IMR-90 (cell line): ENCODE measurements around the gene BTD. TPM values are rescaled to one million over a fixed set of nuclear protein-coding genes. Genes with fewer than 3 reads are reported as not detected.

Source experiments
- ATAC-seq: fragments of 200-7000 bp; cut with Tn5 transposase; 2 replicates; pipeline ENCODE4 v1.9.1; 2020; ENCODE audit warnings: low read depth, mild to moderate bottlenecking, moderate library complexity
- BruUV-seq: library from RNA; stranded (reverse); fragments of 400-500 nt; replicated peaks from 2 replicates; lab custom pipeline; 2021; lab: Mats Ljungman, UMichigan
- CTCF ChIA-PET: fragments of 300-600 bp; formaldehyde crosslinking; extraction: SDS; loops from one replicate; lab custom pipeline; 2021; ENCODE audit warnings: antibody characterized with exemption; lab: Yijun Ruan, JAX
- POLR2A ChIA-PET: fragments of 300-600 bp; sonication (Branson Sonifier 250); formaldehyde crosslinking; loops from one replicate; lab custom pipeline; 2022; ENCODE audit warnings: antibody characterized with exemption; ENCODE audit not compliant: unreplicated experiment; lab: Charles Lee
- DNase-seq: peaks from one replicate; pipeline ENCODE4 v3.0.0; 2013
- H2AFZ ChIP-seq: replicated peaks from 2 replicates; pipeline ENCODE3; 2013; ENCODE audit warnings: low read length, mild to moderate bottlenecking; ENCODE audit not compliant: poor library complexity
- H2AK5ac ChIP-seq: 2 replicates; pipeline ENCODE4 v1.6.1; 2013; ENCODE audit warnings: low read depth, low read length, inconsistent platforms
- H2AK9ac ChIP-seq: replicated peaks from 2 replicates; pipeline ENCODE3; 2013; ENCODE audit warnings: mild to moderate bottlenecking, low read depth, low read length, moderate library complexity; ENCODE audit not compliant: poor library complexity
- H2BK120ac ChIP-seq: 2 replicates; pipeline ENCODE4 v1.6.1; 2013; ENCODE audit warnings: low read depth, low read length, inconsistent platforms
- H2BK15ac ChIP-seq: 3 replicates; pipeline ENCODE4 v1.6.1; 2013; ENCODE audit warnings: low read depth, low read length, inconsistent platforms
- H2BK20ac ChIP-seq: 2 replicates; pipeline ENCODE4 v1.6.1; 2013; ENCODE audit warnings: low read depth, mild to moderate bottlenecking, inconsistent platforms, low read length, moderate library complexity
- H2BK5ac ChIP-seq: 2 replicates; pipeline ENCODE4 v1.6.1; 2013; ENCODE audit warnings: mild to moderate bottlenecking, low read depth, low read length, inconsistent platforms; ENCODE audit not compliant: poor library complexity, severe bottlenecking
- H3K14ac ChIP-seq: replicated peaks from 2 replicates; pipeline ENCODE4 v1.6.1; 2013; ENCODE audit warnings: low read depth, low read length, inconsistent platforms
- H3K18ac ChIP-seq: 2 replicates; pipeline ENCODE4 v1.6.1; 2013; ENCODE audit warnings: low read depth, low read length, control low read depth
- H3K23ac ChIP-seq: 2 replicates; pipeline ENCODE4 v1.6.1; 2013; ENCODE audit warnings: low read depth, low read length, inconsistent platforms
- H3K27ac ChIP-seq: 2 replicates; pipeline ENCODE4 v1.5.1; 2013; ENCODE audit warnings: mild to moderate bottlenecking, control low read depth, low read length; ENCODE audit not compliant: insufficient read depth
- H3K27me3 ChIP-seq: 2 replicates; pipeline ENCODE4 v1.6.1; 2013; ENCODE audit warnings: low read length; ENCODE audit not compliant: control insufficient read depth, insufficient read depth
- H3K36me3 ChIP-seq: 2 replicates; pipeline ENCODE4 v1.6.1; 2013; ENCODE audit warnings: low read length, mixed read lengths; ENCODE audit not compliant: control insufficient read depth, insufficient read depth
- H3K4ac ChIP-seq: 2 replicates; pipeline ENCODE4 v1.6.1; 2013; ENCODE audit warnings: low read depth, low read length, inconsistent platforms
- H3K4me1 ChIP-seq: 2 replicates; pipeline ENCODE4 v1.6.1; 2013; ENCODE audit warnings: low read length, mixed read lengths; ENCODE audit not compliant: control insufficient read depth, insufficient read depth
- H3K4me2 ChIP-seq: 2 replicates; pipeline ENCODE4 v1.6.1; 2013; ENCODE audit warnings: low read depth, mild to moderate bottlenecking, control low read depth, low read length, moderate library complexity
- H3K4me3 ChIP-seq: 2 replicates; pipeline ENCODE4 v1.5.1; 2013; ENCODE audit warnings: low read depth, mild to moderate bottlenecking, control low read depth, low read length, moderate library complexity; ENCODE audit not compliant: insufficient read depth
- H3K56ac ChIP-seq: 2 replicates; pipeline ENCODE4 v1.6.1; 2013; ENCODE audit warnings: low read length, inconsistent platforms; ENCODE audit not compliant: insufficient read depth; ENCODE audit errors: extremely low read depth
- H3K79me1 ChIP-seq, 2 experiments: 2 replicates each; pipeline ENCODE4 v1.6.1; 2013; ENCODE audit warnings: low read length in 2 of 2, inconsistent platforms in 1 of 2, low read depth in 1 of 2
- H3K9ac ChIP-seq: 2 replicates; pipeline ENCODE4 v1.6.1; 2013; ENCODE audit warnings: low read depth, low read length, control low read depth
- H3K9me1 ChIP-seq: 2 replicates; pipeline ENCODE4 v1.6.1; 2013; ENCODE audit warnings: low read length, inconsistent platforms; ENCODE audit not compliant: insufficient read depth
- H3K9me3 ChIP-seq: 2 replicates; pipeline ENCODE4 v1.6.1; 2013; ENCODE audit warnings: low read length; ENCODE audit not compliant: control insufficient read depth, insufficient read depth
- H4K20me1 ChIP-seq: 2 replicates; pipeline ENCODE4 v1.6.1; 2013; ENCODE audit warnings: low read length, inconsistent platforms; ENCODE audit not compliant: insufficient read depth
- H4K5ac ChIP-seq: 2 replicates; pipeline ENCODE4 v1.6.1; 2013; ENCODE audit warnings: mild to moderate bottlenecking, low read depth, low read length, control low read depth
- H4K8ac ChIP-seq, 2 experiments: 2 replicates each; pipeline ENCODE4 v1.6.1; 2013; ENCODE audit warnings: low read depth in 2 of 2, low read length in 2 of 2, control low read depth in 1 of 2, inconsistent platforms in 1 of 2
- H4K91ac ChIP-seq: 2 replicates; pipeline ENCODE4 v1.6.1; 2013; ENCODE audit warnings: low read depth, low read length, inconsistent platforms; ENCODE audit not compliant: insufficient read depth
- BHLHE40 ChIP-seq: fragments of 150-350 bp; IDR thresholded peaks from 2 replicates; pipeline ENCODE4 v1.6.1; 2016; ENCODE audit warnings: mild to moderate bottlenecking, low read depth, low read length
- CEBPB ChIP-seq: IDR thresholded peaks from 2 replicates; pipeline ENCODE4 v1.6.1; 2012; ENCODE audit warnings: low read depth, low read length, improper control_type of control experiment
- CHD1 ChIP-seq: IDR thresholded peaks from 2 replicates; pipeline ENCODE4 v1.6.1; 2012; ENCODE audit warnings: low read depth, low read length, improper control_type of control experiment
- ELK1 ChIP-seq: fragments of 150-350 bp; IDR thresholded peaks from 2 replicates; pipeline ENCODE4 v1.6.1; 2016; ENCODE audit warnings: low read depth, mild to moderate bottlenecking, low read length, moderate library complexity, borderline replicate concordance
- FOS ChIP-seq: fragments of 150-350 bp; IDR thresholded peaks from 2 replicates; pipeline ENCODE4 v1.6.1; 2016; ENCODE audit warnings: low read depth, low read length
- MAFK ChIP-seq: IDR thresholded peaks from 2 replicates; pipeline ENCODE4 v1.6.1; 2012; ENCODE audit warnings: low read depth, low read length, improper control_type of control experiment
- MAZ ChIP-seq: IDR thresholded peaks from 2 replicates; pipeline ENCODE4 v1.6.1; 2012; ENCODE audit warnings: low read depth, mild to moderate bottlenecking, low read length, improper control_type of control experiment, moderate library complexity, borderline replicate concordance
- MXI1 ChIP-seq: IDR thresholded peaks from 2 replicates; pipeline ENCODE4 v1.6.1; 2012; ENCODE audit warnings: low read depth, mild to moderate bottlenecking, low read length, moderate library complexity, borderline replicate concordance
- NFE2L2 ChIP-seq: fragments of 150-350 bp; IDR thresholded peaks from 2 replicates; pipeline ENCODE4 v1.6.1; 2016; ENCODE audit warnings: low read depth, mild to moderate bottlenecking, low read length
- POLR2A ChIP-seq: IDR thresholded peaks from 2 replicates; pipeline ENCODE4 v1.6.1; 2012; ENCODE audit warnings: mild to moderate bottlenecking, low read depth, low read length
- RAD21 ChIP-seq: IDR thresholded peaks from 2 replicates; pipeline ENCODE4 v1.6.1; 2012; ENCODE audit warnings: low read length, improper control_type of control experiment
- RCOR1 ChIP-seq: IDR thresholded peaks from 2 replicates; pipeline ENCODE4 v1.6.1; 2012; ENCODE audit warnings: mild to moderate bottlenecking, low read length, improper control_type of control experiment; ENCODE audit not compliant: insufficient replicate concordance
- RFX5 ChIP-seq: IDR thresholded peaks from 2 replicates; pipeline ENCODE4 v1.8.0; 2012; ENCODE audit warnings: low read depth, mild to moderate bottlenecking, low read length, moderate library complexity
- SMC3 ChIP-seq: fragments of 150-350 bp; IDR thresholded peaks from 2 replicates; pipeline ENCODE4 v1.6.1; 2016; ENCODE audit warnings: low read depth, mild to moderate bottlenecking, antibody characterized with exemption, low read length, moderate library complexity
- USF2 ChIP-seq: fragments of 150-350 bp; IDR thresholded peaks from 2 replicates; pipeline ENCODE4 v1.6.1; 2017; ENCODE audit warnings: mild to moderate bottlenecking, antibody characterized with exemption, low read length, low read depth
- WGBS, 2 experiments: methylation state at CpG; one replicate each; pipeline versions ENCODE4 v1.1.5 to v1.1.7; 2013; ENCODE audit warnings: missing lambda C conversion rate in 2 of 2; ENCODE audit not compliant: insufficient read length in 1 of 2; ENCODE audit errors: extremely low coverage in 2 of 2; 5-methylcytosine and 5-hydroxymethylcytosine counted together
- dilution Hi-C: fragments of 300-500 bp; cut with HindIII; formaldehyde crosslinking; loops from one replicate; pipeline ENCODE4 v1.14.3; 2018; ENCODE audit warnings: low sequenced_read_pairs; ENCODE audit not compliant: unreplicated experiment
- in situ Hi-C: fragments of 300-500 bp; cut with MboI; formaldehyde crosslinking; loops from 3 replicates; pipeline ENCODE4 v1.14.3; 2019; ENCODE audit warnings: low sequenced_read_pairs, inconsistent platforms, mixed read lengths
- intact Hi-C: fragments of 100-400 bp; cut with micrococcal nuclease; formaldehyde crosslinking; loops from 2 replicates; pipeline ENCODE4 v1.10.0; 2022
- polyA plus RNA-seq, 3 experiments: library from polyadenylated mRNA; depleted of rRNA; stranded (reverse); fragments of >200 nt; gene quantifications; 2 replicates each; pipeline ENCODE4 v1.2.3, GENCODE V29; 2012; ENCODE audit warnings: low replicate concordance in 1 of 3
- total RNA-seq: library from RNA; depleted of rRNA; stranded (reverse); fragments of >200 nt; gene quantifications from 2 replicates; pipeline ENCODE4 v1.2.3, GENCODE V29; 2012
- TF ChIP-seq, protein P1 (sequence below): conservative IDR thresholded peaks from 2 replicates; pipeline ENCODE4 v1.5.1; 2012; ENCODE audit warnings: mild to moderate bottlenecking, low read depth, low read length, improper control_type of control experiment

The BTD gene
- total and polyA plus RNA-seq, 2 of the 4 experiments (the other 2 are of a cell fraction): 14.8 to 21.1 TPM

GRCh38 chr3:15579051-15579450, 22.5 kb upstream of the BTD start:
- peaks cover 19% of the 10 kb centered on the region for H3K36me3 ChIP-seq
- no peak overlapping the region for H2BK120ac ChIP-seq
- H2AK5ac ChIP-seq: no peak overlapping the region
- H3K14ac ChIP-seq: no peak overlapping the region
- 100% methylated on average over 1 of the region's 2 CpGs; no CpG with 5 or more reads in 1 of the 2 experiments for whole genome bisulfite sequencing, 2 experiments
- no peak for TF ChIP-seq SMC3
- no peak for TF ChIP-seq POLR2A
- no peak for TF ChIP-seq MAZ
- TF ChIP-seq CEBPB: no peak
- TF ChIP-seq, protein P1, sequence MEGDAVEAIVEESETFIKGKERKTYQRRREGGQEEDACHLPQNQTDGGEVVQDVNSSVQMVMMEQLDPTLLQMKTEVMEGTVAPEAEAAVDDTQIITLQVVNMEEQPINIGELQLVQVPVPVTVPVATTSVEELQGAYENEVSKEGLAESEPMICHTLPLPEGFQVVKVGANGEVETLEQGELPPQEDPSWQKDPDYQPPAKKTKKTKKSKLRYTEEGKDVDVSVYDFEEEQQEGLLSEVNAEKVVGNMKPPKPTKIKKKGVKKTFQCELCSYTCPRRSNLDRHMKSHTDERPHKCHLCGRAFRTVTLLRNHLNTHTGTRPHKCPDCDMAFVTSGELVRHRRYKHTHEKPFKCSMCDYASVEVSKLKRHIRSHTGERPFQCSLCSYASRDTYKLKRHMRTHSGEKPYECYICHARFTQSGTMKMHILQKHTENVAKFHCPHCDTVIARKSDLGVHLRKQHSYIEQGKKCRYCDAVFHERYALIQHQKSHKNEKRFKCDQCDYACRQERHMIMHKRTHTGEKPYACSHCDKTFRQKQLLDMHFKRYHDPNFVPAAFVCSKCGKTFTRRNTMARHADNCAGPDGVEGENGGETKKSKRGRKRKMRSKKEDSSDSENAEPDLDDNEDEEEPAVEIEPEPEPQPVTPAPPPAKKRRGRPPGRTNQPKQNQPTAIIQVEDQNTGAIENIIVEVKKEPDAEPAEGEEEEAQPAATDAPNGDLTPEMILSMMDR: no peak
- no peak for TF ChIP-seq MXI1
- no peak for TF ChIP-seq NFE2L2
- no peak for TF ChIP-seq RAD21
- TF ChIP-seq RCOR1: no peak
- TF ChIP-seq USF2: no peak
- no peak for TF ChIP-seq MAFK
- TF ChIP-seq RFX5: no peak
- no peak for TF ChIP-seq FOS
- TF ChIP-seq CHD1: no peak
- no peak for TF ChIP-seq ELK1
- TF ChIP-seq BHLHE40: no peak
- H3K4ac ChIP-seq: no peak overlapping the region
- ChIA-PET POLR2A (no interaction called here), CTCF (no interaction called here)
- intact Hi-C loops (no loop called here), in situ Hi-C loops (no loop called here), dilution Hi-C loops (no loop called here)
- H4K8ac ChIP-seq: no peak overlapping the region
- BruUV-seq: no TSS peak
- H3K79me1 ChIP-seq: no peaks in the 10 kb centered on the region; a peak in 3 of 4 replicates
- peaks cover 7% of the 10 kb centered on the region for H3K9me1 ChIP-seq
- no peak overlapping the region for H2AFZ ChIP-seq
- H4K5ac ChIP-seq: no peak overlapping the region
- no peaks in the 10 kb centered on the region for H4K20me1 ChIP-seq
- no peak overlapping the region for H2BK5ac ChIP-seq
- H3K27ac ChIP-seq: no peak overlapping the region
- no peak overlapping the region for H3K4me2 ChIP-seq
- H3K56ac ChIP-seq: no peak overlapping the region
- H3K27me3 ChIP-seq: no peaks in the 10 kb centered on the region
- no peak overlapping the region for H4K91ac ChIP-seq
- no peak overlapping the region for H3K4me3 ChIP-seq
- H2BK20ac ChIP-seq: no peak overlapping the region
- DNase-seq: no peak
- H2AK9ac ChIP-seq: no peak overlapping the region
- H3K9ac ChIP-seq: no peak overlapping the region
- no peak overlapping the region for H3K23ac ChIP-seq
- H2BK15ac ChIP-seq: no peak overlapping the region
- ATAC-seq: peak; percentile 17; the same call in 1 of the 2 replicates
- H3K18ac ChIP-seq: no peak overlapping the region
- H3K4me1 ChIP-seq: no peaks in the 10 kb centered on the region
- no peaks in the 10 kb centered on the region for H3K9me3 ChIP-seq
